IPS-18c (cell line): ENCODE measurements around the gene CTNND2.
"Not testable (repeated sequence)": the region's sequence is repeated elsewhere in the genome, so short reads cannot be mapped to it uniquely, and the experiment has no call there.

ENCODE experiments used
- H3K4me3 ChIP-seq: 2 replicates; pipeline ENCODE4 v1.7.0; 2013; ENCODE audit warnings: low read depth, mild to moderate bottlenecking, low read length, moderate library complexity; ENCODE audit not compliant: insufficient read depth
- H3K9me3 ChIP-seq: one replicate; pipeline ENCODE4 v1.6.1; 2013; ENCODE audit warnings: mild to moderate bottlenecking, low read length, moderate library complexity; ENCODE audit not compliant: control insufficient read depth, insufficient read depth

Gene CTNND2

DNA sequence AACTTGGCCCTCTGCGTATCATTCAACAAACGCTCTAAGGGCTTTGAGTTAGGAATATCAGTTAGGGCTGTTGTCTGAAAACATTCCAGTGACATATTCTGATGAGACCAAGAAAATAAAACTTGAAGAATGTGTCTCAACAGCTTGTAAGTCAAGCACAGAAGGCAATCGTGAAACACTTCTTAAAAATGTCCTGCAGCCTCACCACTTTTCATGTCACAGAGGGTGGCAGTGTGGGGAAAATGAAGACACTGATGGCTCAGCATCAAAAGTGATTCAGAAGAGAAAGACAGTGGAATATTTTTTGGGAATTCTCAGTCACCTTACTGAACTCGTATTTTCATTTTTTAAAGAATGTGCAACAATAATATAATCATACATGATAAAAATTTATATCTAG lies 247.3 kb downstream of the CTNND2 start:
- no peak overlapping the region for H3K4me3 ChIP-seq
- no peaks in the 10 kb centered on the region for H3K9me3 ChIP-seq

- Histone ChIP-seq H3K4me3 (no peak overlapping the region), H3K9me3 (no peaks in the 10 kb centered on the region)
These were observed 248.6 kb downstream of the CTNND2 start for GRCh38 chr5:11655681-11656080.

DNA sequence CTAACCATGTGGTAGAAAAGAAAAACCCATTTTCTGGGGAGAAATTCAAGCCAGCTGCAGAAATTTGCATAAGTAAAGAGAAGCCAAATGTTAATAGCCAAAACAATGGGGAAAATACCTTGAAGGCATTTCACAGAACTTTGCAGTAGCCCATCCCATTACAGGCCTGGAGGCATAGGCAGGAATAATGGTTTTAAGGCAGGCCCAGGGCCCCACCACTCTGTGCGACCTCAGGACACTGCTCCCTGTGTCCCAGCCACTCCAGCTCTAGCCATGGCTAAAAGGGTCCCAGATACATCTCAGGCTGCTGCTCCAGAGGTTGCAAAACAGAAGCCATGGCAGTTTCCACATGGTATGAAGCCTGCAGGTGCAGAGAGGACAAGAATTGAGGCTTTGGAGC lies 253.3 kb downstream of the CTNND2 start:
- Histone ChIP-seq H3K4me3 (no peak overlapping the region), H3K9me3 (no peaks in the 10 kb centered on the region)

DNA sequence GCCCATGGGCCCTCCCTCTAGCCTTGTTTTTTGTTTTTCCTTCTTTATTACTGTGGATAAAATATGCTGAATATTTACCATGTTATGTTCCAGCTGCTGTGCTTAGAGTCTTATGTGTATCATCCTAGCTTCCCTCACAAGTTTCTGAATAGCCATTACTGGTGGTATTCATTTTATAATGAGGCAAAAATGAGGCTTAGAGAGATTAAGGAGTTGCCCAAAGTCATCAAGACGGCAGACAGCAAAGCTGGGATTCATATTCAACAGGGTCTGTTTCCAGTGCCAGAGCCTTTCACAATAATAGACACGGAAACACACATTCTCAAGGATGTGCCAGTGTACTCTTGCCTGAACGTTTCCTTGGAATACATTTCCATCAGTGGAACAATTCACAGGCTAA lies 258.1 kb downstream of the CTNND2 start:
- Histone ChIP-seq H3K4me3 (no peak overlapping the region), H3K9me3 (no peaks in the 10 kb centered on the region)

DNA sequence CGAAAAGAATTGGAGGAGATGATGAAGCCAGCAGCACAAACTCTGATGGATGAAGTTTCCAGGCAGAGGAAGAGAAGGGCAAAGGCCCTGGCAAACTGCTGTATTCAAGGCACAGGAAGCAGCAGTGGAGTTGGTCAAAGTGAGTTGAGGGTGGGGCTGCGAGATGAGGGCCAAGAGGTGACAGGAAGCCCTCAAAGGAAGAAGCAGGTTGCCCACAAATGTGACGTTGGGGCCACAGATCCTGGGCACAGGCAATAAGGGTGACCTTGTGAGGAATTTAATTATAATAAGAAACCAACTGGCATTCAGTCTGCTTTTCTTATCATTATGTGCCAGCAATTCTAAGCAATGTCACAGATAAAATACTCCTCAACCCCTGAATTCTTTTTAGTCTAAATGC lies 261.8 kb downstream of the CTNND2 start:
- no peak overlapping the region for H3K4me3 ChIP-seq
- no peaks in the 10 kb centered on the region for H3K9me3 ChIP-seq

GRCh38 chr5:11640158-11640873 lies 263.9 kb downstream of the CTNND2 start:
- Histone ChIP-seq H3K9me3 (no peaks in the 10 kb centered on the region), H3K4me3 (no peak overlapping the region)

DNA sequence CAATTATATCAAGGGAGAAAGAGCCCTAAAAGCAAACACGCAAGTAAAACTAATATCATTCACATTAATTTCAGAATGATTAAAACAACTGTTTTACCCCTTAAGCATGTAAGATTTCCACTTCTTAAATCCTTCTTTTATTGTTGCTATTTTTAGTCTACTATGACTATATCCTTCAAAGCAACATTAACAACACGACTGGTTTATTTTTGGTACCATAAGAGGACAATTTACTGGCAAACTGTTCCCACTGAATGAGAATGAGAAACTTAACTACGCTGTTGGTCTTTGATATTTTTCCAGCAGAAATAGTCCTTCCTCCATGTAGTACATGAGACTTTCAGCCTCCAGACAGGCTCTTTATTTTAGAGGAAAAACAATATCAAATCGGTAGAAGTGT lies 281.5 kb downstream of the CTNND2 start:
- Histone ChIP-seq H3K9me3 (no peaks in the 10 kb centered on the region), H3K4me3 (no peak overlapping the region)

GRCh38 chr5:11620172-11620571 lies 284.1 kb downstream of the CTNND2 start:
- Histone ChIP-seq H3K9me3 (no peaks in the 10 kb centered on the region), H3K4me3 (no peak overlapping the region)

GRCh38 chr5:11619339-11620024 lies 284.8 kb downstream of the CTNND2 start:
- Histone ChIP-seq H3K4me3 (no peak overlapping the region), H3K9me3 (no peaks in the 10 kb centered on the region)

DNA sequence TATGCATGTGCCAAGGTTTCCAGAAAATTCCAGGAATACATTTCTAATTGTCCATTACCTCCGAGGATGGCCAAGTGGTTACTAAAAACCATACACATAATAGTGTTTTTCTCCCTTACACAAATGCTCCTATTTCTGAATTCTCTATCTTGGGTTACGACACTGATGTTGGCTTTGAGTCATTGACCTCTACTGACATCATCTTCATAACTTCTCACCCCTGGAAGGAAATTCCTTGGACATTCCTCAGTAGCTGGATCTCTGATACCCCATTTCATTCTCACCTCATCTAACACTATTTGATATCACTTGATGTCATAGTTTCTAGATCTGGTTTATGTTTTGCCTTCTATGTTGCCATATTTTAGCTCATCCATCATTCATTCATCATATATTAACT lies 287.2 kb downstream of the CTNND2 start:
- H3K4me3 ChIP-seq, result no peak overlapping the region

GRCh38 chr5:11616624-11617023 lies 287.6 kb downstream of the CTNND2 start:
- not testable (repeated sequence) for H3K4me3 ChIP-seq, H3K9me3 ChIP-seq

More for the DNA sequence above, 287.2 kb downstream of the CTNND2 start:
- H3K9me3 ChIP-seq, result no peaks in the 10 kb centered on the region

DNA sequence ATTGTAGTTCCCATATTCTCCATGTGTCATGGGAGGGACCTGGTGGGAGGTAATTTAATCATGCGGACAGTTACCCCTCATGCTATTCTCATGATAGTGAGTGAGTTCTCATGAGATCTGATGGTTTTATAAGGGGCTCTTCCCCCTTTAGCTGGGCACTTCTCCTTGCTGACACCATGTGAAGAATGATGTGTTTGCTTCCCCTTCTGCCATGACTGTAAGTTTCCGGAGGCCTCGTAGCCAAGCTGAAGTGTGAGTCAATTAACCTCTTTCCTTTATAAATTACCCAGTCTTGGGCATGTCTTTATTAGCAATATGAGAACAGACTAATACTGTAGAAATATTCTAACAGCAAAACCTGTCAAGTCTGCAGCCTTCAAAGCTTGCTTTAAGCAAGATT lies 293.2 kb downstream of the CTNND2 start:
- Histone ChIP-seq H3K4me3 (no peak overlapping the region), H3K9me3 (no peaks in the 10 kb centered on the region)

DNA sequence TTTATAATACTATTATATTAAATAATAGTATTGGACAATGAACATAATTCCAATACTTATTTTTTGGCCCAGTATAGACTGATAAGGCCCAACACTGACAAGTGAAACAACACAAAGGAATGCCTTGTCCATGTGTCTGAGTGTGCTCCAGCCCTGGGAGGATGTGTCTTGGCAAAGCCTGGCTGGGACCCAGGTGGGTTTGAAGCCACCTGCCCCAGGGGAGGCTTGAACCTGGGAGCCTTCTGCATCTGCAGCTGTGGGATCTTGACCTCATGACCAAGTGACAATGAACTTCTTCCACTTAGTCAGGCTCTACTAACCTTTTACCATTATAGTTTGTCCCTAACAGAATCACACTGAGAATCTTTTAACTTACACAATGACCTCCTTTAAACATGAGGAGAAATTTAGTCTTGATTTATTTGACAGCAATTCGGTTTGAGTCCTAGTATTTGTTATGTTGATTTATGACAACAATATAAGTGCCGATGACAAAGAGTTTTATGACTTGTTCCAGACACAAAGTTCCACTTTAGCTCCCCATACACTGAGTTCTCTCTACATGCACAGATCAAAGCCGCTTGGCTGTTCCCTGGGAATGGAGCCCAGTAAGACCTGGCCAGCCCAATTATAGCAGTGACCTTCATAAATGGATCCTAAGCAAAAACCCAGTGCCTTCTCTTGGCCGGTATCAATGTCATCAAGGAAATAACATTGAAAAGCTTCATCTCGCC lies 294.5 kb downstream of the CTNND2 start:
- no peak overlapping the region for H3K4me3 ChIP-seq
- H3K9me3 ChIP-seq, result no peaks in the 10 kb centered on the region

- no peaks in the 10 kb centered on the region for H3K9me3 ChIP-seq
- no peak overlapping the region for H3K4me3 ChIP-seq
These were observed 295.7 kb downstream of the CTNND2 start for GRCh38 chr5:11608530-11608929.

- H3K9me3 ChIP-seq, result no peaks in the 10 kb centered on the region
- H3K4me3 ChIP-seq, result no peak overlapping the region
These were observed 296.2 kb downstream of the CTNND2 start for GRCh38 chr5:11607944-11608483.

DNA sequence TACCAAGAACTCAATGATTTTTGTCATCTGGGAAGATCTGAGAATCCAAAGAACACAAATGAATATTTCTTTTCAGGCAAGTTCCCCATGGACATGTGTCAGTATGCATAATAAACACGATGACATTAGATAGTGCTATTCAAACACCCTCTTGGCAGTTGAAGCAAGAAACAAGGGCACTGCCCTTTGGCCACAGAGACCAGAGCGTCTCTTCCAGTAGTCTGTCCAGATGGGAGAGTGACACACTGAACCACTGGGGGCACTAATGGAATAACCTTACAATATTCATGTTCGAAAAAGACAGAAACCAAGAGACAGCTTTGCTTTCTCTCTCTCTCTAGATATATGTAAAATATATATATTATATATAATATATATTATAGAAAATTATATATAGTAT lies 301.9 kb downstream of the CTNND2 start:
- Histone ChIP-seq H3K4me3 (no peak overlapping the region), H3K9me3 (no peaks in the 10 kb centered on the region)

GRCh38 chr5:11599499-11599898 lies 304.7 kb downstream of the CTNND2 start:
- Histone ChIP-seq H3K4me3 (no peak overlapping the region), H3K9me3 (no peaks in the 10 kb centered on the region)

- Histone ChIP-seq H3K4me3 (no peak overlapping the region), H3K9me3 (no peaks in the 10 kb centered on the region)
These were observed 307.6 kb downstream of the CTNND2 start for GRCh38 chr5:11596657-11597071.
